GM19193 (cell line): ENCODE data around the gene CYB5R4.

Experiments
- POLR2A ChIP-seq: IDR thresholded peaks from 4 replicates; pipeline ENCODE4 v1.6.1; 2011; ENCODE audit not compliant: insufficient read depth, insufficient read length; ENCODE audit errors: extremely low read depth

Gene CYB5R4

DNA sequence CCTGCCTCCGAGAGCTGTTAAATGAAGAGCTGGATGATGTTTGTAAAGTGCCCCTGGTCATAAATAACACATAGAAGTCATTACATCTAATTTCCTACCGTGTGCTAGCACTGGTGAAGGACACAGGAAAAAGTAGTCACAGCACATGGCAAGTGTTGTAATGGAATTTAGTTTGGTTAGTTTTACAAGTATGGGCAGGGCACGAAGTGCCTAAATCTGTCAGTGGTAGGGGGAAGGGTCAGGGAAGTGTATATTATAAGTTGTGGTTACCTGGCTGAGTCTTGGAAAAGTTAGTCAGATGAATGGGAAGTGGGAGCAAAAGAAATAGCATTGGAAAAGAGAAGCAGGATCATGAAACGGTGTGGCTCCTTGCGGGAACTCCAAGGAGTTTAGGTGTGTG lies 4.7 kb upstream of the CYB5R4 start:
- no peak for TF ChIP-seq POLR2A

DNA sequence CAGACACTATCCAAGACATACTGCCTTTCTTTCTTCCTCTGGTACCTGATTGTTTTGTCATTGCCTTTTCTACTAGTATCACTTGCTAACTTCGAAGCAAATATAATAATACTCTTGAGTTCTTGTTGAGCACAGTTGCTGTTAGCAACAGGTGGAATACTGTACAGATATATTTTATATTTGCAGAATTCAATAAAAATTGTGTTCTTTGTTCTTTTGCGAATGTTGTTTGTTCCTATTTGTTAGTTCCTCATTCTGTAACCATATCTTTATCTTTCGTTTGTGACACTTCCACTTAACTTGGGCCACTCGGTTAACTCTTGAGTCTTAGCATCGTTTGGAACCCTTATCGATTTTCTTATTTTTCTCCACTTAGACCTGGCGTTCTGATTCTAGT lies 868 bp downstream of the CYB5R4 start:
- no peak for TF ChIP-seq POLR2A

DNA sequence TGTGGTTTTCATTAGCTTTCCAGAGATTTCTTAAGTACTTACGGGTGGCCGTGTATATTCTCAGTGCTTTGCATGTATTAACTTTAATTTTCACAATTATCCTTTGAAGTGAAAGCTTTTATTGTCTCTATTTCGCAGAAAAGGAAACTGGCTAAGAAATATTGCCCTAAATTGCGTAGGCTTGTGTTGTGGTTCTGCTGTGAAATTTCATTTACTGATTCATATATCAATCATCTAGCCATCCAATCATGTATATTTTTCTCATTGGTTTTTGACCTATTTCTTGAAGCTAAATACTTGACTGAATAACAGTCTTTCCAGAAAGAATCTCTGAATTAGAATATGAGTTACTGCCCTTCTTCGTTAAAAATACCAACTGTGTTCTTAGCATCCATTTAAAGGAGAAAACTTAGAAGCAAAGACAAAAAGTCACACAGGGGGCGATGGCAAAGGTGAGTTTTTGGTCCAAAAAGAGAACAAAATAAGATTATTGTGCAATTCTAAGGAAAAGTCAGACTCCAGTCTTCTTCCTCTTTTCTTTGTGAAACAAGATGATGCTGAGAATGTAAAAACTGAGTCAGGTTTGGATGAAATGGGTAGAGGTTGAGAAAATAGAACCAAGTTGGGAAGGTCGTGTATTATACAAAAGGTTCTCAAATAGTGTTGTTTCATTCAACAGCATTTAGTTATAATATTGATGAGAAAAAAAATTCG lies 1.4 kb downstream of the CYB5R4 start:
- TF ChIP-seq POLR2A = no peak

DNA sequence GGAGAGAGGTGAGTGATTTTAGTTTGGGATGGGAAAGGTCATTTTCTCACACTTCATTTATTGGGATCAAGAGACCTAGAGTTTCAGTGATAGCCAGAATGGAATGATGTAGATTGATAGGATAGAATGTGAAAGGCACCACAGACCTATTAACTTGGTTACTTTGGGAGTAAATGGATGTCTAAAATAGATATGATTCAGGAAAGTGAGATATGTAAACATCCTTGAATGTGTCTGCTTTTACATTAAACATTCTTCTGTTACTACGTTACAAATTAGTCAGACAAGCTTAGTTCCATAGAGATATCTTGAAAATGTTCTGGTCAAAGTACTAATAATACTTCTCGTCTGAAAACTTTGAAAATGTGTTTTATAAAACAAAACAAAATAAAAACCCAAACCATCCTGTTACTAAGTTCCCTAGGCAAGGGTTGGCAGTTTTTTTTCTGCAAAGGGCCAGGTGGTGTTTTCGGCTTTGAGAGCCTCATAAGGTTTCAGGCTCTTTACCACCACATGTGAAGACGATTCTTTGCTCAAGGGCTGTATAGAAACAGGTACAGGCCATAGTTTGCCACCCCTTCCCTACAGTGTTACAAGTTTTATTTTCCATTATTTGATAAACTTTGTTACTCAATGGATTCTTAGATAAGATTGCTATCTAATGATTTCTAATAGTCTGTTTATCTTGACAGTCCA lies 3.4 kb downstream of the CYB5R4 start:
- no peak for TF ChIP-seq POLR2A

DNA sequence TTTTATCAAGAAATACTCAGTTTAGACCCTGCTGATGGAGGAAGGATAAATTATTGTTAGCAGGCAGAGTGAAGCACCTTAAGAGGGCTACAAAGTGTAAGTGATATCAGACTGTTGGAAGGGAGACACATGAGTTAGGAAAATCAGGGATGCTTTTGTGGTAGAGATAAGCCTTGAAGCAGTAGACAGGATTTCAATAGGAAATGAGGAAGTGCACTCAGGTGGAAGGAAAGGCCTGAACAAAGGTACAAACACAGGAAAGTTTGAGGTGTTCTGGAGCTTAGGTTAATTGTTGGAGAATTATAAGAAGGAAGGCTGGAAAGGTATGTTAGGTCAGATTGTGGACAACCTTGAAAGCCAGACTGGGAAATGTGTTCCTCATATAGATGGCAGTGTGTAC lies 7.6 kb downstream of the CYB5R4 start:
- no peak for TF ChIP-seq POLR2A

DNA sequence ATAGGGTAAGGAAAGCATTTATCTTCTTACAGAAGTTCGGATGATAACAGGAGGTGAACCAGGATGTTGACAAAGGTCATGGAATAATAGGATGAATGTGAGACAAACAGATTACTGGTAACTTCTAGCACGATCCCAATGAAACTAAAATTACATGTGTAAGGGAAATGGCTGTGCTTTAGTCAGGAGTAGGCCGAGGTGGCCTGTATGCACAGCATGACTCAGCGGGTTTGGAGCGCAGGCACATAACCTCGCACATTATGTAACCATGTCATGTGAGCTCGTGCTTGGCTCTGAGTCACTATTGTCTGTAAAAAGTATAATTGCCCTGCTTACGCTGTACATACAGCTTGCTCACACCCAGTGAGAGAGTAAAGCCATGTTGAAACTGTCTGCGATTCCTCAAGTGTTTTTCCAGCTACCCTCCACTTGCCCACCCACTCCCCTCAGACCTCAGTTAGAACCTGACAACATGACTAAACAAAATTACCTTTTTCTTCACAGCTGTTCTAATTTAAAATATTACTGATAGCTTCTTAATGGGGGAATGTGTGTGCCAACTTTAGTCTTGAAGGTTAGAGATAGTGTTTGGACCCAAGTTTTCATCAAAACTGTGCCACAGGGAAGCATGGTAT lies 8.2 kb downstream of the CYB5R4 start:
- no peak for TF ChIP-seq POLR2A

DNA sequence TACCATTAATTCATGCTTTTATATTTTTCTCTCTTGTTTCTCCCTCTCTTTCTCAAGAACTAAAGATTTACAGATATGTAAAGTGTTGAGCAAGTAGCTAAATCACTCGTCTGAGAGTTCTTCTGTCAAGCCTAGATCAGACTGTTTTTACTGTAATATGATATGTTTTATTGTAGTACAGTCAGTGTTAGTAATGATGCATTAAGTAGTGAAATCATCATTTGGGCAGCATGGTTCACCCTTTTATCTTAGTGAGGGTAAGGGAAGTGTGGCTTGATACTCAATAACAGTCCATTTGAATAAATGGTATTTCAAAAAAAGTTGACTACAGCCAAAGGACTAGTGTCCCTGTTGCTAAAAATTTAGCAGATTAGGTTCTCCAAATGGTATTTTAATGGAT lies 9.2 kb downstream of the CYB5R4 start:
- TF ChIP-seq POLR2A = no peak

DNA sequence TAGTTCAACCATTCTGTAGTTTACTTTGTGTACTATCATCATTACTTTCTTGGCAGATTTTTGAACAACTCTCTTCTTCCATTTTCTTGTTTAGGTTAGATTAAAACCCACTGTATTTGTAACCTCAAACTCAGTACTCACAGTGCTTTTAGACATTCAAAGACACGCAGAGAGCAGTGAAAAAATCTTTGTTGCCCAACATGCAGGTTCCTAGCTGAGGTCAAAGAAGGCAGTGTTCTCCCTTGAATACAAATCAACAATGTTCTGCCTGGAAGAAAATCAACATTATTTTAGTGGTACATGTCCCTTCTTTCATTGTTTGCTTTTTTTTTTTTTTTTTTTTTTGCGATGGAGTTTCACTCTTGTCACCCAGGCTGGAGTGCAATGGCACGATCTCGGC lies 11.2 kb downstream of the CYB5R4 start:
- no peak for TF ChIP-seq POLR2A

DNA sequence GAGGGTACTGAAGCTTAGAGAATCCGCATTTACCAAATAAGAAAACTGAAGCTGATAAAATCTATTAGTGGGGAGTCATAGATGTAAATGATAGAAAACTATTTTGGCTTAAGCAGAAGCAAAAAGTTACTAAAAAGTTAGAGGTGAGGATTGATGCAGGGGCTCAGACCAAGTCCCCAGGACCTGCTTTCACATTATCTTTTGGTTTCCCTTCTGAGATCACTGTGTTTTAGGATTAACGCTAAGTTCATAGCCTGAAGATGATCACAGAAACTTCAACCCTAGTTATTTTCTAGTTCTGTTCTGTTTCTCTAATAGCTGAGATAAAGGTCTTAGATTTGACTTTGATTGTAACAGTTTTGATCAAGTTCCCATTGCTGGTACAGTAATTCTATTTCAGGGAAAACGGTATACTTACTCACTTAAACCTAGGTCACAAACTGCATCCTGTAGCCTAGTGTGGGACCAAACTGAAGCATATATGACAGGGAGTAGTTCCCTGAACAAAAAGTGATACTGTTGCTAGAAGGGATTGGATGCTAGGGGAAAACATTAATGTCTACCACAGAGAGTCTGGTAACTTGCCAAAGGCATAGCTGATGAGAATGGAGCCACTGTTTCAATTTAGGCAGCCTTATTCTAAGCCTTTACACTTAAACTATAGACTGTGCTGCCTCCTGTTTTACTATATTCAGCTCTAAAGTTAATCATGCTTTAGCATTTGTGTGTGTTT lies 13.1 kb downstream of the CYB5R4 start:
- TF ChIP-seq POLR2A = no peak

DNA sequence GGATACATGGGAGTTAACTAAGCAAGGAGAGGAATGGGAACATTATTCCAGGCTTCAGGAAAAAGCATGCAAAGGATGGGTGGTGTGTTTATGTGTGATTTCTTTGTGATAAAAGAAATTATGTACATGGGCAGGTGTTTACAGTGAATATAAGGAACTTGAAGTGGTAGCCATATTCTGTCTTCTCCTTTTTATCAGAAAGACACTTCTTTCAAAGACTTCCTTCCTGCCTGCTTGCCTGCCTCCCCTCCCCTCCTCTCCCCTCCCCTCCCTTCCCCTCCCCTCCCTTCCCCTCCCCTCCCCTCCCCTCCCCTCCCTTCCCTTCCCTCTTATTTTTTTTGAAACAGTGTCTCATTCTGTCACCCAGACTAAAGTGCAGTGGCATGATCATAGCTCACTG lies 14.4 kb downstream of the CYB5R4 start:
- no peak for TF ChIP-seq POLR2A

DNA sequence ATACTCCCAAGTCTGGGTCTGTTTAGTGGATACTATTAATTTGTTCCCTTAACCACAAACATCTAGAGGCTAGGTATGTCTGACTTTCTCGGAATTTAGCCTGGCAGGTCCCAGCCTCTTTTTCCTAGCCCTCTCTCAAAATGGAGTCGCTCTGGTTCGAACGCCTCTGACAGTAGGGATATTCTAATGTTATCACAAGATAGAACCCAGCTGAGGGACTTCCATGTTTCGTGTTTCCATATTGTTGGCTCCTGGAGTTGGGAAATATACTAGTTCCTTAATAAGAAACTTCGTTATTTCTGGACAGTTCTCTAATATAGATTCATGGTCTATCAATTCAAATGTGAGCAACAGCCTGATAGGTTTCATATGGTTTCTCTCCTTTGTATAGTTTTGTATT lies 16.4 kb downstream of the CYB5R4 start:
- TF ChIP-seq POLR2A = no peak

DNA sequence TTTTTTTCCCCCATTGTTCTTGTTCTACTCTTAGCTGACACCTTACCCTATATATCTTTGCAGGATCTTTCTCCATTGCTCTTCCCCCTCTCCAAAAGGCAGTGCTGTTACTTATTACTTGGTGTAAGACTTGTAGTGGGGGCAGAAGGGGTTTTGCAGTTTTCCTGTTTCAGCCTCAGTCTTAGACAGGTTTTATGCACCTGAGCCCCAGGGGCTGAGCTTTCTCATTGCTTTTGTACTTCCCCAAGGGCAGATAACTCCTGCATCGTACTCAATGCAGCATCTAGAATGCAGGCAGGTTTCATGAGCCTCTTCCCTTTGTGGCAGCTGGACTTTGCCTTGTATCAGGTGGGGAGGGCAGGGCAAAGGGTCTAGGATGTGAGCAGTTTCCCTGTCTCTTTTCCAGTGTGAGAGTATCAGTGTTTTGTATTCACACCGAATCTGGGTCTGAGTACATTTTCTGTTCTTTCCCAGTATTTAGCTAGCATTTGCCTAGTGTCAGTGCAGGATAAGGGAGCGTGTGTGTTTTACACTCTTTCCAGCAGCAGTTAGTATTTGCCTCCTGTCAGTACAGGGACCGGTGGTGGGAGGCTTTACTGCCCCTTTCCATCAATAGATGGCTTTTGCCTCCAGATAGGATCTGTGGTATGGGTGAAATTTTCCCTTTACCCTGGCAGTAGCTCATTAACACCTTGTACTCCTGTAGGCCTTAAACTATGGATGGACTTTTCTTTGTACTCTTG lies 19.6 kb downstream of the CYB5R4 start:
- TF ChIP-seq POLR2A = no peak

DNA sequence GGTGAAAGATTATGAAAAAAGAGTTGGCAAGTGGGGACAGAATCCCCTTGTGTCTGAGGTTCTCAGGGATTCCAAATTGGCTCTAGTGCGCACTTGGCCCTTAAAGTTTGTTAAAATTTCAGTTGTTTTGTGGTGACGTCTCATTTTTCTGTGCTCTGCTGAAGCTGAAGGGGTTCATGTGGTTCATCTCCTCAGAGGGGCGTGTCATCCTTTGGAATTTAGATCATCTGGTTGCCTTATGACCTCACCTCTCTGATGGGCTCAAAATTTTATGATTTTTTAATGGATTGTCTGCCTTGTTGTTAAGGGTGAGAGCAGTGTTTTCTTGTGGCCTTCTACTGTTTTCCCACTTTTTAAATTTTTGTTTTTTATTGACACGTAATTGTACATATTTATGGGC lies 20.3 kb downstream of the CYB5R4 start:
- no peak for TF ChIP-seq POLR2A

DNA sequence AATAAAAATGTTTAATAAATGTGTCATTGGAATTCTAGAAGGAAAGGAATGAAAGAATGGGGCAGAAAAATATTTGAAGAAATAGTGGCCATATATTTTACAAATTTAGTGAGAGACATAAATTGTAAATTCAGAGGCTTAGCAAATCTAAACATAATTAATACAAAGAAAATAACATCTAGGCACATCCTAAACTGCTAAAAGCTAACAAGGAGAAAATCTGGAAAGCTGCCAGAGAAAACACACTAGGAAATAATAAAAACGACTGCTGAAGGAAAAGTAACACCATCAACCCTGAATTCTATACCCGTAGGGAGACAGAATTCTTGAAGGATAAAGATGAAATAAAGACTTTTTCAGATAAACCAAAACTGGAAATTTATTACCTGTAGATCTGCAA lies 23.8 kb downstream of the CYB5R4 start:
- TF ChIP-seq POLR2A = no peak

DNA sequence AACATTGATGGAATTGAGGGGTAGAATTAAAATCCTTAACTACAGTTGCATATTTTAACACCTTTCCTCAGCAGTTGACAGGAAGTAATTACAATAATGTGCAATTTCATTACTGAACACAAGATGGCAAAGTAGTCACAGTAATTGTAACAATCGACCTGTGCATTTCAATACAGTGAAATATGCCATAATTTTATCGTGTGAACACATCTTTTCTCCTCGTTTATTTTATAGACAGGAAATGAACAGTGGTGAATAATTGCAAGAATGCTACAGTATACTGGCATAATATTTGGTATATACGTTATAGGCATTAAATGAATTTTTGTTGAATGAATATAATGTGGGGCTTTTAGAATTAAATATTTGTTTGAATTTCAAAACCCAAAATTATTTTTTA lies 25.0 kb downstream of the CYB5R4 start:
- no peak for TF ChIP-seq POLR2A
